ENCODE data around the gene TSTD2.

- TF ChIP-seq TCF4 (CRISPR knock-in tag; IDR thresholded peaks at IDR 0.05; ENCODE audit: borderline replicate concordance) (no peak), SNAI2 (CRISPR knock-in tag; IDR thresholded peaks at IDR 0.05) (no peak), BACH2 (CRISPR knock-in tag; IDR thresholded peaks at IDR 0.05; ENCODE audit: borderline replicate concordance) (no peak), PATZ1 (CRISPR knock-in tag; IDR thresholded peaks at IDR 0.05; ENCODE audit: borderline replicate concordance) (no peak), ZNF565 (CRISPR knock-in tag; conservative IDR thresholded peaks at IDR 0.05; ENCODE audit: low read depth) (no peak), ESRRG (CRISPR knock-in tag; IDR thresholded peaks at IDR 0.05) (no peak), POU6F1 (CRISPR knock-in tag; IDR thresholded peaks at IDR 0.05; ENCODE audit: borderline replicate concordance, low read depth) (no peak), CSDC2 (CRISPR knock-in tag; IDR thresholded peaks at IDR 0.05) (no peak), TSHZ2 (CRISPR knock-in tag; IDR thresholded peaks at IDR 0.05) (no peak), ISL1 (CRISPR knock-in tag; IDR thresholded peaks at IDR 0.05) (no peak), PPARA (CRISPR knock-in tag; IDR thresholded peaks at IDR 0.05; ENCODE audit: borderline replicate concordance) (no peak), ARNTL (CRISPR knock-in tag; IDR thresholded peaks at IDR 0.05; ENCODE audit: borderline replicate concordance, low read depth) (no peak)
Measured at GRCh38 chr9:97617939-97618416, 15.2 kb downstream of the TSTD2 start.
